HepG2 (cell line): ENCODE data around the gene SHC1. TPM values are rescaled to one million over a fixed set of nuclear protein-coding genes. Genes with fewer than 3 reads are reported as not detected.

Experiments used
- AHDC1 ChIP-seq: sonication (generic); formaldehyde crosslinking; IDR thresholded peaks from 2 replicates; pipeline ENCODE4 v1.5.1; 2020; ENCODE audit warnings: mild to moderate bottlenecking, missing genetic modification reagents, borderline replicate concordance
- DDIT3 ChIP-seq: sonication (generic); formaldehyde crosslinking; IDR thresholded peaks from 2 replicates; pipeline ENCODE4 v1.4.0; 2020; ENCODE audit warnings: mild to moderate bottlenecking, missing genetic modification reagents
- GABPA ChIP-seq, 2 experiments: IDR thresholded peaks; 2 replicates each; pipeline ENCODE4 v1.6.1; 2011 to 2016; ENCODE audit warnings: low read depth in 2 of 2, low read length in 1 of 2, missing biosample characterization in 1 of 2, missing genetic modification characterization in 1 of 2
- GTF3A ChIP-seq: sonication (generic); formaldehyde crosslinking; conservative IDR thresholded peaks from 2 replicates; pipeline ENCODE4 v1.4.0; 2020; ENCODE audit warnings: mild to moderate bottlenecking, missing genetic modification reagents
- KLF16 ChIP-seq, 2 experiments: sonication (generic) in 1 of 2; formaldehyde crosslinking in 1 of 2; IDR thresholded peaks; 2 replicates each; pipeline versions ENCODE4 v1.6.1 to v1.8.0; 2016 to 2023; ENCODE audit warnings: missing genetic modification reagents in 2 of 2, missing compliant biosample characterization in 1 of 2
- MAFK ChIP-seq, 2 experiments: IDR thresholded peaks in 1 of 2; conservative IDR thresholded peaks in 1 of 2; 2 replicates each; pipeline ENCODE4 v1.6.1; 2011; ENCODE audit warnings: improper control_type of control experiment in 2 of 2, low read length in 2 of 2
- MLX ChIP-seq: IDR thresholded peaks from 2 replicates; pipeline ENCODE4 v1.6.1; 2016
- MLXIP ChIP-seq: sonication (generic); formaldehyde crosslinking; IDR thresholded peaks from 2 replicates; pipeline ENCODE4 v1.9.0; 2021; ENCODE audit warnings: missing genetic modification reagents, borderline replicate concordance
- SIN3A ChIP-seq: IDR thresholded peaks from 2 replicates; pipeline ENCODE4 v1.6.1; 2011; ENCODE audit warnings: low read depth, mild to moderate bottlenecking, control low read depth, low read length, borderline replicate concordance
- THAP11 ChIP-seq: IDR thresholded peaks from 2 replicates; pipeline ENCODE4 v1.6.1; 2016; ENCODE audit warnings: missing biosample characterization, missing genetic modification reagents
- ZC3H13 ChIP-seq: sonication (generic); formaldehyde crosslinking; IDR thresholded peaks from 2 replicates; pipeline ENCODE4 v1.8.1; 2023; ENCODE audit warnings: mild to moderate bottlenecking, missing genetic modification reagents, moderate library complexity
- ZNF256 ChIP-seq: sonication (generic); formaldehyde crosslinking; conservative IDR thresholded peaks from 2 replicates; pipeline ENCODE4 v1.4.0; 2020; ENCODE audit warnings: missing genetic modification reagents
- ZNF331 ChIP-seq: sonication (generic); formaldehyde crosslinking; IDR thresholded peaks from 2 replicates; pipeline ENCODE4 v1.4.0; 2020; ENCODE audit warnings: missing genetic modification reagents
- ZNF775 ChIP-seq: sonication (generic); formaldehyde crosslinking; IDR thresholded peaks from 2 replicates; pipeline ENCODE4 v1.4.0; 2020; ENCODE audit warnings: missing genetic modification reagents, mild to moderate bottlenecking, moderate library complexity, borderline replicate concordance
- polyA plus RNA-seq, 8 experiments: library from polyadenylated mRNA; depleted of rRNA in 3 of 8; stranded (reverse) in 7 of 8; unstranded in 1 of 8; fragments of >200 nt; fragmentation: Illumina TruSeq in 4 of 8; extraction: Trizol in 4 of 8; gene quantifications; 2 replicates each; pipeline versions ENCODE4 v1.2.1 to v1.2.3, GENCODE V29; 2011 to 2016; ENCODE audit warnings: low read depth in 4 of 8, missing spikeins in 1 of 8, mixed read lengths in 1 of 8; ENCODE audit not compliant: insufficient read depth in 1 of 8
- total RNA-seq, 5 experiments: library from RNA; depleted of rRNA; stranded (reverse); fragments of >200 nt; fragmentation: Illumina TruSeq; extraction: Trizol; gene quantifications; 2 replicates each; pipeline ENCODE4 v1.2.3, GENCODE V29; 2016; ENCODE audit warnings: low read depth in 1 of 5

Gene SHC1
- total and polyA plus RNA-seq, 2 of the 13 experiments (the other 11 are each of a cell fraction or from before 2014, with no cell fraction given): 52.0 to 137 TPM

GRCh38 chr1:154982897-154983648, 12.5 kb upstream of the SHC1 start, which contains the start of gene FLAD1 (continued):
- TF ChIP-seq MLXIP (CRISPR knock-in tag) (no peak), ZNF331 (peak; percentile 26; the same call in 1 of the 2 replicates), KLF16 (CRISPR knock-in tag; IDR thresholded peaks at IDR 0.05) (peak in 1 of 2 experiments; percentile 52; a peak in 1 of 4 replicates), ZC3H13 (CRISPR knock-in tag) (peak; percentile 51; the same call in 1 of the 2 replicates), ZNF775 (CRISPR knock-in tag) (no peak), GTF3A (CRISPR knock-in tag) (no peak), AHDC1 (CRISPR knock-in tag) (no peak), THAP11 (CRISPR knock-in tag) (peak; percentile 90), DDIT3 (CRISPR knock-in tag) (no peak), GABPA (IDR thresholded peaks at IDR 0.05; ENCODE audit: low read depth, low read length) (peak; percentile 78), GABPA (CRISPR knock-in tag; IDR thresholded peaks at IDR 0.05; ENCODE audit: low read depth) (peak; percentile 96), ZNF256 (CRISPR knock-in tag) (no peak), SIN3A (peak; percentile 90; the same call in 1 of the 2 replicates), MLX (peak; percentile 73; the same call in 1 of the 2 replicates), MAFK (conservative IDR thresholded peaks at IDR 0.05 in 1 of 2, IDR thresholded peaks at IDR 0.05 in 1 of 2; ENCODE audit: low read length in 2 of 2) (no peak)
